Natural killer cell (primary cell): ENCODE data around the gene CKLF. TPM values are rescaled to one million over a fixed set of nuclear protein-coding genes. Genes with fewer than 3 reads are reported as not detected.

ENCODE experiments used
- ATAC-seq, 3 donors: fragments of 150-1000 bp in 2 of 3; fragments of 200-7000 bp in 1 of 3; cut with Tn5 transposase; 1 replicate in 1 of 3; 2 replicates in 2 of 3; pipeline ENCODE4 v1.10.0; 2021; ENCODE audit warnings: mild to moderate bottlenecking in 2 of 3, moderate library complexity in 2 of 3
- DNase-seq, 2 donors: peaks; one replicate each; pipeline versions ENCODE4 v3.0.0 to v3.0.0-alpha.2; 2013 to 2021; ENCODE audit warnings: mixed read lengths in 1 of 2
- H3K27ac ChIP-seq: one replicate; pipeline ENCODE4 v1.5.1; 2013; ENCODE audit warnings: mild to moderate bottlenecking, low read length
- H3K27me3 ChIP-seq: one replicate; pipeline ENCODE4 v1.6.1; 2013; ENCODE audit warnings: low read length; ENCODE audit not compliant: control insufficient read depth, insufficient read depth
- H3K36me3 ChIP-seq: one replicate; pipeline ENCODE4 v1.6.1; 2013; ENCODE audit warnings: low read length; ENCODE audit not compliant: control insufficient read depth, insufficient read depth
- H3K4me1 ChIP-seq: one replicate; pipeline ENCODE4 v1.6.1; 2013; ENCODE audit warnings: low read length; ENCODE audit not compliant: control insufficient read depth, insufficient read depth
- H3K4me3 ChIP-seq: one replicate; pipeline ENCODE4 v1.5.1; 2013; ENCODE audit warnings: low read length
- H3K9me3 ChIP-seq: one replicate; pipeline ENCODE4 v1.6.1; 2013; ENCODE audit warnings: low read length; ENCODE audit not compliant: control insufficient read depth, insufficient read depth
- H3K27ac Mint-ChIP-seq, 2 donors: one replicate each; pipeline ENCODE4 v1.8.0; 2022; ENCODE audit warnings: mild to moderate bottlenecking in 2 of 2, mixed read lengths in 2 of 2, moderate library complexity in 1 of 2
- H3K27me3 Mint-ChIP-seq, 2 donors: one replicate each; pipeline ENCODE4 v1.8.0; 2022; ENCODE audit warnings: low read depth in 2 of 2, mixed read lengths in 2 of 2
- H3K36me3 Mint-ChIP-seq: one replicate; pipeline ENCODE4 v1.8.0; 2022; ENCODE audit warnings: mixed read lengths
- H3K4me1 Mint-ChIP-seq, 2 donors: one replicate each; pipeline ENCODE4 v1.8.0; 2022; ENCODE audit warnings: mixed read lengths in 2 of 2
- H3K4me3 Mint-ChIP-seq: one replicate; pipeline ENCODE4 v1.8.0; 2022; ENCODE audit warnings: mild to moderate bottlenecking, moderate library complexity, mixed read lengths
- H3K9me3 Mint-ChIP-seq, 2 donors: one replicate each; pipeline ENCODE4 v1.8.0; 2022; ENCODE audit warnings: mixed read lengths in 2 of 2
- WGBS: methylation state at CpG from one replicate; pipeline ENCODE4 v1.1.7; 2013; ENCODE audit warnings: missing lambda C conversion rate; ENCODE audit not compliant: insufficient coverage; 5-methylcytosine and 5-hydroxymethylcytosine counted together
- intact Hi-C: fragments of 100-400 bp; cut with micrococcal nuclease; formaldehyde crosslinking; loops from one replicate; pipeline ENCODE4 v1.14.2; 2022
- total RNA-seq, 4 donors: library from RNA; stranded (reverse); fragments of 120-200 nt in 1 of 4; gene quantifications; one replicate each; pipeline versions ENCODE4 v1.2.3 to v1.2.4, GENCODE V29; 2013 to 2022
- TF ChIP-seq, protein P1 (sequence below): fragments of 200-600 bp; IDR thresholded peaks from one replicate; pipeline ENCODE4 v1.8.0; 2022; ENCODE audit warnings: antibody characterized with exemption

The CKLF gene
- total RNA-seq, 3 donors from 2014 or later (not counting 1 experiment from before 2014, with no cell fraction given): 48.0 to 69.7 (median 54.6) TPM

- H3K27ac ChIP-seq: no peak overlapping the region
- no peaks in the 10 kb centered on the region for H3K27me3 ChIP-seq
- Mint-ChIP-seq H3K9me3 (no peaks in the 10 kb centered on the region), H3K4me3 (no peak overlapping the region), H3K4me1 (no peaks in the 10 kb centered on the region), H3K27me3 (no peaks in the 10 kb centered on the region), H3K27ac (no peak overlapping the region), H3K36me3 (no peaks in the 10 kb centered on the region)
- H3K4me3 ChIP-seq: no peak overlapping the region
- ATAC-seq (no peak), DNase-seq (no peak)
- intact Hi-C loops: no loop called here
- peaks cover 9% of the 10 kb centered on the region for H3K9me3 ChIP-seq
- 75% methylated on average over 5 of the region's 5 CpGs for WGBS
- no peaks in the 10 kb centered on the region for H3K36me3 ChIP-seq
- no peaks in the 10 kb centered on the region for H3K4me1 ChIP-seq
- TF ChIP-seq, protein P1, sequence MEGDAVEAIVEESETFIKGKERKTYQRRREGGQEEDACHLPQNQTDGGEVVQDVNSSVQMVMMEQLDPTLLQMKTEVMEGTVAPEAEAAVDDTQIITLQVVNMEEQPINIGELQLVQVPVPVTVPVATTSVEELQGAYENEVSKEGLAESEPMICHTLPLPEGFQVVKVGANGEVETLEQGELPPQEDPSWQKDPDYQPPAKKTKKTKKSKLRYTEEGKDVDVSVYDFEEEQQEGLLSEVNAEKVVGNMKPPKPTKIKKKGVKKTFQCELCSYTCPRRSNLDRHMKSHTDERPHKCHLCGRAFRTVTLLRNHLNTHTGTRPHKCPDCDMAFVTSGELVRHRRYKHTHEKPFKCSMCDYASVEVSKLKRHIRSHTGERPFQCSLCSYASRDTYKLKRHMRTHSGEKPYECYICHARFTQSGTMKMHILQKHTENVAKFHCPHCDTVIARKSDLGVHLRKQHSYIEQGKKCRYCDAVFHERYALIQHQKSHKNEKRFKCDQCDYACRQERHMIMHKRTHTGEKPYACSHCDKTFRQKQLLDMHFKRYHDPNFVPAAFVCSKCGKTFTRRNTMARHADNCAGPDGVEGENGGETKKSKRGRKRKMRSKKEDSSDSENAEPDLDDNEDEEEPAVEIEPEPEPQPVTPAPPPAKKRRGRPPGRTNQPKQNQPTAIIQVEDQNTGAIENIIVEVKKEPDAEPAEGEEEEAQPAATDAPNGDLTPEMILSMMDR: no peak
Observed at GRCh38 chr16:66596986-66597848, 44.8 kb downstream of the CKLF start.

DNA sequence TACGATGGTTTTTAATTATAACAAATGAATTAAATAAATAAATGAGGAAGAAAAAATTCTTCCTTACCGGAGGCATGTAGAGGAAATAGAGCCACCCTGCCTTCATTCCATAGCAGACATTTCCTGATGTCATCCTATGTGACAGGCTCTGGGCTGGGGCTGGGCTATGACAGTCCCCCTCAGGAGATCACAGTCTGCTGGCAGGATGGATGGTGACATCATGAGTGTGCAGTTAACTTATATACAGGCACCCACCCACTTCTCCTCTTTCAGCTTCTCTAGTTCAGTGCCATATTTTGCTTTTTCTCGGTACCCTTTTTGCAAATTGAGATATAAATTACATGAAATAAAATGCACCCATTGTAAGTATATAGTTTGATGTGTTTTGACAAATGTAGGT is 45.7 kb downstream of the CKLF start:
- Histone ChIP-seq H3K36me3 (no peaks in the 10 kb centered on the region), H3K27ac (no peak overlapping the region), H3K27me3 (no peaks in the 10 kb centered on the region), H3K4me3 (no peak overlapping the region), H3K9me3 (peaks cover 9% of the 10 kb centered on the region), H3K4me1 (peaks cover 4% of the 10 kb centered on the region)
- H3K36me3 Mint-ChIP-seq: no peaks in the 10 kb centered on the region
- H3K4me3 Mint-ChIP-seq: no peak overlapping the region
- ATAC-seq (no peak), DNase-seq (no peak)
- no peaks in the 10 kb centered on the region for H3K9me3 Mint-ChIP-seq
- peaks cover 6% of the 10 kb centered on the region in 2 donors for H3K4me1 Mint-ChIP-seq
- no peak overlapping the region for H3K27ac Mint-ChIP-seq
- TF ChIP-seq, protein P1: no peak
- intact Hi-C loops: no loop called here
- no CpG with 5 or more reads among the region's 3 CpGs for WGBS
- H3K27me3 Mint-ChIP-seq: no peaks in the 10 kb centered on the region

DNA sequence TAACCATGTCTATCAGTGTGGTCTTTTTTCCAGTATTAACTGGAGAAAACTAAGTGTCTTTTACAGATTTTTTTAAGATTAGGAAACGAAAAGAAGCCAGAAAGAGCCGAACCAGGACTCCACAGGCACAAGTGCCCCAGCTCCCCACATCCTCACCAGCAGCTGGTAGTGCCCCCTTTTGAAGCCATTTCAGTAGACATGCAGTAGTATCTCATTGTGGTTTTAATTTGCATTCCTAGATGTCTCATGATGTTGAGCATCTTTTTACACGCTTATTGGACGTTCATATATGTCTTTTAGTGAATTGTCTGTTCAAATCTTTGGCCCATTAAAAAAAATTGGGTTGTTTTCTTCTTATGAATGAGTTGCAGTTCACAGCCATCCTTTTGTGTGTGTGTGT is 47.4 kb downstream of the CKLF start:
- no peaks in the 10 kb centered on the region for H3K36me3 Mint-ChIP-seq
- Histone ChIP-seq H3K9me3 (peaks cover 9% of the 10 kb centered on the region), H3K27me3 (no peaks in the 10 kb centered on the region), H3K36me3 (no peaks in the 10 kb centered on the region), H3K27ac (no peak overlapping the region), H3K4me3 (no peak overlapping the region), H3K4me1 (peaks cover 15% of the 10 kb centered on the region)
- TF ChIP-seq, protein P1: no peak
- H3K9me3 Mint-ChIP-seq: no peaks in the 10 kb centered on the region
- DNase-seq (peak in 1 of 2 donors; percentile 43), ATAC-seq (no peak)
- H3K4me1 Mint-ChIP-seq: peaks cover 15 to 16% of the 10 kb centered on the region in 2 donors
- 81% methylated on average over 4 of the region's 4 CpGs for WGBS
- H3K4me3 Mint-ChIP-seq: no peak overlapping the region
- H3K27ac Mint-ChIP-seq: no peak overlapping the region
- intact Hi-C loops: loop anchor here (5.0 to 10.0 kb wide), 2 partner anchors 47 to 275 kb away; partner anchors contain the start of genes CKLF and TK2
- no peaks in the 10 kb centered on the region for H3K27me3 Mint-ChIP-seq
